ENCODE results near the gene ZNF354C. TPM values are rescaled to one million over a fixed set of nuclear protein-coding genes. Genes with fewer than 3 reads are reported as not detected.
A peak's percentile ranks its signal among the peaks of the same experiment; 100 is the strongest.

Gene ZNF354C
- total and polyA plus RNA-seq, 3 donors from 2014 or later = 4.0 to 4.8 (median 4.6) TPM

DNA sequence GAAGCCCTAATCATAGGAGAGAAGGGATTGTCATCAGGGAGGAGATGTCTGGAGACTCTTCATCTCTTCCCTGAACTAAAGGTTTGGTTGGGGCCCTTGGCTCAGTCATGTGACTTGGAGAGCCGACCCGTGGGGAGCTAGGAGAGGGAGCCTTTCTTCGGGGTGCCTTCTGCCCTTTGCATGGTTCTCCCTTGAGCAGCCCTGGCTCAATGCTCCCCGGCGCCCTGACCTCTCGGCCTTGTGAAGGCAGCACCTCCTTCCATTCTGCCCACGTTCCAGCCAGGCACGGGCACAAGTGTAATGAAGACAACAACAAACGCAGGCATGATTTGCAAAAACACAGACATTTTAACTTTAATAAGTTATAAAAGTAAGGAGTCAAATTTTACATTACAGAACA is 50.4 kb downstream of the ZNF354C start:
- 83 to 88% methylated on average over 8 to 9 of the region's 9 CpGs for WGBS, 2 donors
- Histone ChIP-seq H3K27ac (no peak overlapping the region), H3K4me3 (no peak overlapping the region), H3K9me3 (no peaks in the 10 kb centered on the region), H3K4me1 (no peaks in the 10 kb centered on the region), H3K27me3 (no peaks in the 10 kb centered on the region), H3K36me3 (ENCODE audit: low read depth, missing control alignments) (no peaks in the 10 kb centered on the region)
- DNase-seq = peak; percentile 10
- intact Hi-C loops (cut with DNase I; ENCODE audit: low total_unique reads) = no loop called here
- no peak for TF ChIP-seq POLR2A (IDR thresholded peaks at IDR 0.05)
- TF ChIP-seq, protein P1, sequence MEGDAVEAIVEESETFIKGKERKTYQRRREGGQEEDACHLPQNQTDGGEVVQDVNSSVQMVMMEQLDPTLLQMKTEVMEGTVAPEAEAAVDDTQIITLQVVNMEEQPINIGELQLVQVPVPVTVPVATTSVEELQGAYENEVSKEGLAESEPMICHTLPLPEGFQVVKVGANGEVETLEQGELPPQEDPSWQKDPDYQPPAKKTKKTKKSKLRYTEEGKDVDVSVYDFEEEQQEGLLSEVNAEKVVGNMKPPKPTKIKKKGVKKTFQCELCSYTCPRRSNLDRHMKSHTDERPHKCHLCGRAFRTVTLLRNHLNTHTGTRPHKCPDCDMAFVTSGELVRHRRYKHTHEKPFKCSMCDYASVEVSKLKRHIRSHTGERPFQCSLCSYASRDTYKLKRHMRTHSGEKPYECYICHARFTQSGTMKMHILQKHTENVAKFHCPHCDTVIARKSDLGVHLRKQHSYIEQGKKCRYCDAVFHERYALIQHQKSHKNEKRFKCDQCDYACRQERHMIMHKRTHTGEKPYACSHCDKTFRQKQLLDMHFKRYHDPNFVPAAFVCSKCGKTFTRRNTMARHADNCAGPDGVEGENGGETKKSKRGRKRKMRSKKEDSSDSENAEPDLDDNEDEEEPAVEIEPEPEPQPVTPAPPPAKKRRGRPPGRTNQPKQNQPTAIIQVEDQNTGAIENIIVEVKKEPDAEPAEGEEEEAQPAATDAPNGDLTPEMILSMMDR (IDR thresholded peaks at IDR 0.05) = no peak

GRCh38 chr5:179111267-179112207 is 51.4 kb downstream of the ZNF354C start:
- H3K9me3 ChIP-seq = no peaks in the 10 kb centered on the region
- no peaks in the 10 kb centered on the region for H3K36me3 ChIP-seq (ENCODE audit: low read depth, missing control alignments)
- H3K27me3 ChIP-seq = no peaks in the 10 kb centered on the region
- no peak overlapping the region for H3K4me3 ChIP-seq
- intact Hi-C loops (cut with DNase I; ENCODE audit: low total_unique reads) = no loop called here
- TF ChIP-seq, protein P1 (IDR thresholded peaks at IDR 0.05) = no peak
- TF ChIP-seq POLR2A (IDR thresholded peaks at IDR 0.05) = no peak
- 85 to 86% methylated on average over 14 to 21 of the region's 21 CpGs for WGBS, 2 donors
- peak; percentile 2 for DNase-seq
- no peaks in the 10 kb centered on the region for H3K4me1 ChIP-seq
- H3K27ac ChIP-seq = no peak overlapping the region

DNA sequence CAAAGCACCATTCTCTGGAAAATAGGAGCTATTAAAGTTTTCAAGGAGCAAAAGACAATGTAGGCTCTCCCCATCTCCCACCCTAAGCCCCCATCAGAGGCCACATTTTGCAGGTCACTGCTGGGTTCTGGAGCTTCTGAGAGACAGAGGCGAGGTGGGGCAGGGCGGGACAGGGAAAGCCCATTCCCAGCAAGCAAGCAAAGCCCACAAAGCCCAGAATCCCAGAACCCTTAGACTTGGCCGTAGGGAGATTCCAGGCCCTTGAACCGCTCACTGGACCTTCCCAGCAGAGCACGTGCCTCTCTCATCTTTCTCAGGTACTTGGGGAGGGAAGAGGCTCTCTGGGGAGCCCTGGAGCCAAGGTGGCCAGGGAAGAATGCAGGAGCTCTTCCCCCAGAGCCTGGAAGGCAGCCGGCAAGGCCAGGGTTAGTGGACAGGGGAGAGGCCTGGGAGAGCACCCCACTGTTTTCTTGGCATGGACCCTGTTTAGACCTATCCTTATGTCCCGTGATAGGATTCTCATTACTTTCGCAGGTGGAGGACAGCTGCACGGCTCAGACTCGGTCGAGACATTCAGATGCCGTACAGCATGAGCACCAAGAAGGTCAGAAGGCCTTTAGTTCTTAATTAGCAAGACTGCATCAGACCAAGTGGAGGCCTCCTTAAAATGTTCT is 52.4 kb downstream of the ZNF354C start:
- H3K36me3 ChIP-seq (ENCODE audit: low read depth, missing control alignments) = no peaks in the 10 kb centered on the region
- H3K27me3 ChIP-seq = no peaks in the 10 kb centered on the region
- H3K4me3 ChIP-seq = no peak overlapping the region
- H3K9me3 ChIP-seq = no peaks in the 10 kb centered on the region
- TF ChIP-seq POLR2A (IDR thresholded peaks at IDR 0.05) = no peak
- TF ChIP-seq, protein P1 (IDR thresholded peaks at IDR 0.05) = no peak
- no peaks in the 10 kb centered on the region for H3K4me1 ChIP-seq
- DNase-seq = peak; percentile 9
- intact Hi-C loops (cut with DNase I; ENCODE audit: low total_unique reads) = no loop called here
- 92 to 95% methylated on average over 10 to 12 of the region's 12 CpGs for WGBS, 2 donors
- no peak overlapping the region for H3K27ac ChIP-seq

DNA sequence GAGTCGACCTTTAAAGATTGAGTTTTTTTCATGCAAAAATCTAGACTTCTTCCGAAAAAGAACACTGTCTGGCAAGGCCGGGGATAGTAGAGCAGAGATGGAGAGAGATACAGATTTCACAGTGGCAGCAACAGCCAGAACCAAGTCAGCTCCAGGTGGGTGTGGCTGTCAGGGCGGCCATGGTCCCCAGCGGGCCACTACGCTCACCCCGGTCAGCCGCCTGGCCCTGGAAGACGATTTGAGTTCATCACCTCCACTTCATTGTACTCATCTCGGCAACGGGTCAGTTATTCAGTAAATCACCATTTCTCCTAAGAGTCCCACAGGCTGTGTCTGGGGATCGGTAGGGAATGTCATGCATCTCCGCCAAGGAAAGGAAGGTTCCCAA is 53.0 kb downstream of the ZNF354C start:
- TF ChIP-seq, protein P1 (IDR thresholded peaks at IDR 0.05) = no peak
- TF ChIP-seq POLR2A (IDR thresholded peaks at IDR 0.05) = no peak
- Histone ChIP-seq H3K27ac (no peak overlapping the region), H3K4me1 (no peaks in the 10 kb centered on the region), H3K4me3 (no peak overlapping the region), H3K9me3 (no peaks in the 10 kb centered on the region), H3K27me3 (no peaks in the 10 kb centered on the region), H3K36me3 (ENCODE audit: low read depth, missing control alignments) (no peaks in the 10 kb centered on the region)
- WGBS, 2 donors = 88 to 94% methylated on average over 13 of the region's 13 CpGs
- intact Hi-C loops (cut with DNase I; ENCODE audit: low total_unique reads) = no loop called here
- no peak for DNase-seq

All from testis (tissue), 3 donors.